Chondrocyte (in vitro differentiated cells): ENCODE results near the gene DPM1. TPM values are rescaled to one million over a fixed set of nuclear protein-coding genes. Genes with fewer than 3 reads are reported as not detected.

Experiments used
- DNase-seq: peaks from one replicate; pipeline ENCODE4 v3.0.0; 2021; ENCODE audit warnings: mixed read lengths, low spot score
- H3K27ac Mint-ChIP-seq: one replicate; pipeline ENCODE4 v1.8.0; 2021; ENCODE audit warnings: mild to moderate bottlenecking, moderate library complexity, mixed read lengths; ENCODE audit not compliant: unreplicated experiment
- H3K27me3 Mint-ChIP-seq: 2 replicates; pipeline ENCODE4 v1.8.0; 2021; ENCODE audit warnings: low read depth, mixed read lengths
- H3K36me3 Mint-ChIP-seq: 2 replicates; pipeline ENCODE4 v1.8.0; 2021; ENCODE audit warnings: low read depth, mixed read lengths
- H3K4me1 Mint-ChIP-seq: 2 replicates; pipeline ENCODE4 v1.8.0; 2021; ENCODE audit warnings: low read depth, mild to moderate bottlenecking, mixed read lengths
- H3K4me3 Mint-ChIP-seq: one replicate; pipeline ENCODE4 v1.8.0; 2021; ENCODE audit warnings: mild to moderate bottlenecking, moderate library complexity, mixed read lengths; ENCODE audit not compliant: unreplicated experiment
- H3K9me3 Mint-ChIP-seq: 2 replicates; pipeline ENCODE4 v1.8.0; 2021; ENCODE audit warnings: low read depth, mixed read lengths
- long read RNA-seq: library from polyadenylated mRNA; stranded (forward); transcript quantifications from one replicate; pipeline ENCODE4 v2.0.0, GENCODE V29; 2021
- total RNA-seq: library from RNA; stranded (reverse); gene quantifications from 3 replicates; pipeline ENCODE4 v1.2.1, GENCODE V29; 2021
- TF ChIP-seq, protein P1 (sequence below): fragments of 200-600 bp; sonication (generic); IDR thresholded peaks from 2 replicates; pipeline ENCODE4 v1.5.0; 2021; ENCODE audit warnings: antibody characterized with exemption, mild to moderate bottlenecking, moderate library complexity

DPM1 gene
- total RNA-seq: 37.7 to 40.5 TPM (median 39.9 TPM) in 3 replicates
- long read RNA-seq, transcript DPM1-201 (10 exons, 1,161 nt): minor isoform, 5 of 44 reads
- long read RNA-seq, transcript DPM1-203 (9 exons, 1,075 nt): major isoform, 23 of 44 reads
- long read RNA-seq, partial matches to known transcripts: 1 of 44 reads
- long read RNA-seq, other reads (novel, unspliced or antisense): 12 of 44 reads

DNA sequence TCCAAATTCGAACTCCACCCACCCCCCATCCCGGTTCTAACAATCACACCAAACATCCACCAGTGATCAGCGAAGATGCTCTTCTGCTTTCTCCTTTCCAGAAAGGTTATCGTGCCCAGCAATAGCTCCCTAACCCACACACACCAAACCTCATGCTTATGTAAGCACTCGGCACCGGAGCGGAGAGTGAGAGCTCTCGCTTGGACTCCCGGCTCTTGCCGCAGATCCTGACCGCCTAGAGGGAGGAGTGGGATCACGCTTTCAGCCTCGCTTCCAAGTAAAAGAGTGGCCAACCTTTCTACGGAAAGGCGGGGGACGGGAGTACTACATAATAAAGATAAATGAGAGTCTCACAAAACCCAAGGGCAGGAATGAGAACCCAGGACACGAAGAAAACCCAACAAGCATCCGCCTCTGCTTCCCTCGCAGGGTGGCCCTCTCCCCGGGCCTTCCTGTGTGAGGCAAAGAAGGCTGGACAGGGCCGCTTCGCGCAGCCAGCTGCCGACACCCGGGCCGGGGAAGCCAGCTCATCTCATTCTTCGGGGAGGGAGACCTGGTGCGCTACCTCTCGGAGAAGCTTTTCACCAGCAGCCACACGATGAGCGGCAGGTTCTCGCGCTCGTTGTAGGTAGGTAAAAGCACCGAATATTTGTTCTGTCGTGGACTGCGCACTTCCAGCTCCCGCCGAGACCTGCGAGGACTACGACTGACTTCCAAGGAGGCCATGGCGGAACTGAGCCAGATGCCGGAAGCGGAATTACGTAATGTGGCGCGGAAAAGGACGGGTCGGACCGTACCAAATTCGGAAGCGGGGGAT, at the start of gene DPM1:
Gene DPM1 (minus strand): TSS at position 735 of the 817 bp plus-strand sequence. CDS start 9 bp downstream, at position 726.
- Mint-ChIP-seq H3K4me3 (peak within 1 kb of the TSS; percentile 97), H3K4me1 (peaks cover 44% of the 10 kb centered on the region), H3K36me3 (peaks cover 4% of the 10 kb centered on the region), H3K9me3 (peaks cover 4% of the 10 kb centered on the region), H3K27me3 (no peaks in the 10 kb centered on the region), H3K27ac (peak within 1 kb of the TSS; percentile 99)
- no peak for DNase-seq
- TF ChIP-seq, protein P1, sequence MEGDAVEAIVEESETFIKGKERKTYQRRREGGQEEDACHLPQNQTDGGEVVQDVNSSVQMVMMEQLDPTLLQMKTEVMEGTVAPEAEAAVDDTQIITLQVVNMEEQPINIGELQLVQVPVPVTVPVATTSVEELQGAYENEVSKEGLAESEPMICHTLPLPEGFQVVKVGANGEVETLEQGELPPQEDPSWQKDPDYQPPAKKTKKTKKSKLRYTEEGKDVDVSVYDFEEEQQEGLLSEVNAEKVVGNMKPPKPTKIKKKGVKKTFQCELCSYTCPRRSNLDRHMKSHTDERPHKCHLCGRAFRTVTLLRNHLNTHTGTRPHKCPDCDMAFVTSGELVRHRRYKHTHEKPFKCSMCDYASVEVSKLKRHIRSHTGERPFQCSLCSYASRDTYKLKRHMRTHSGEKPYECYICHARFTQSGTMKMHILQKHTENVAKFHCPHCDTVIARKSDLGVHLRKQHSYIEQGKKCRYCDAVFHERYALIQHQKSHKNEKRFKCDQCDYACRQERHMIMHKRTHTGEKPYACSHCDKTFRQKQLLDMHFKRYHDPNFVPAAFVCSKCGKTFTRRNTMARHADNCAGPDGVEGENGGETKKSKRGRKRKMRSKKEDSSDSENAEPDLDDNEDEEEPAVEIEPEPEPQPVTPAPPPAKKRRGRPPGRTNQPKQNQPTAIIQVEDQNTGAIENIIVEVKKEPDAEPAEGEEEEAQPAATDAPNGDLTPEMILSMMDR: peak; percentile 14

DNA sequence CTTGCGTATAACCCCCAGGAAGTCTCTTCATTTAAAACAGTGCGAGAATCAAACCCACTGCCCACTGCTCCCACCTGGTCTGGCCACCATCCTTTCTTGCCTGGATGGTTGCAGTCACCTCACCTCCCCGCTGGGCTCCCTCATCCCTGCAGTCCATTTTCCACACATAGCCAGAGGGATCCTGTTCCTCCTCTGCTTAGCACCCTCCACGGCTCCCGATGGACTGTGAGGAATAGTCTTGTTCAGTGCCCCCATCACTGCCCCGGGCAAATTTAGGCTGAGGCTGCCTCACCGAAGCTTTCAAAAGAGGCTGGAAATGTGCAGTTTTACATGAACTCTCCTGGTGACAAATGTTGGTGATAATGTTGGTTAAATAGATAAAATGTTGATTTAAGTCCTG, 46.9 kb upstream of the DPM1 start:
- Mint-ChIP-seq H3K9me3 (no peaks in the 10 kb centered on the region), H3K36me3 (peaks cover 6% of the 10 kb centered on the region), H3K27ac (no peak overlapping the region)

DNA sequence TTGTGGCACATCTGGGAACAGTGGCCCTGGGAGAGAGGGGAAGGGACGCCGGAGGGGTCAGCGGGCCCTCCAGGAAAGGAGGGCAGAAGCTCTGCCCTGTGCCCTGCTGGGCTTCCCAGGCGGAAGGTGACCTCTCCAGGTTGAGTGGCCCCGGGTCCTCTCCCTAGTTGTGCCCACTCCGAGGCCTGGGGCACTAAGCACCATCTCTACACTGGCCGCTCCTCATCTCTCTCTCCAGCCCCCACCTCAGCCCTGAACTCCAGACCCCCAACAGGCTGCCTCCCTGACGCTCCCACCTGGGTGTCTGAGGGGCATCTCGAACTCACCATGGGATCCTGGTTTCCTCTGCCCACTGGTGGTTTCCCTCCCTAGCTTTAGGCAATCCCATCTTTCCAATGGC, 46.4 kb upstream of the DPM1 start:
- peaks cover 3% of the 10 kb centered on the region for H3K27me3 Mint-ChIP-seq
- no peak overlapping the region for H3K27ac Mint-ChIP-seq
- no peaks in the 10 kb centered on the region for H3K4me1 Mint-ChIP-seq
- TF ChIP-seq, protein P1: no peak
- no peak overlapping the region for H3K4me3 Mint-ChIP-seq
- peaks cover 6% of the 10 kb centered on the region for H3K36me3 Mint-ChIP-seq
- no peaks in the 10 kb centered on the region for H3K9me3 Mint-ChIP-seq
- DNase-seq: peak; percentile 65

More for the DNA sequence above, 46.9 kb upstream of the DPM1 start:
- H3K4me1 Mint-ChIP-seq: no peaks in the 10 kb centered on the region
- peak; percentile 57 for DNase-seq
- H3K27me3 Mint-ChIP-seq: peaks cover 3% of the 10 kb centered on the region
- no peak overlapping the region for H3K4me3 Mint-ChIP-seq
- TF ChIP-seq, protein P1: no peak

DNA sequence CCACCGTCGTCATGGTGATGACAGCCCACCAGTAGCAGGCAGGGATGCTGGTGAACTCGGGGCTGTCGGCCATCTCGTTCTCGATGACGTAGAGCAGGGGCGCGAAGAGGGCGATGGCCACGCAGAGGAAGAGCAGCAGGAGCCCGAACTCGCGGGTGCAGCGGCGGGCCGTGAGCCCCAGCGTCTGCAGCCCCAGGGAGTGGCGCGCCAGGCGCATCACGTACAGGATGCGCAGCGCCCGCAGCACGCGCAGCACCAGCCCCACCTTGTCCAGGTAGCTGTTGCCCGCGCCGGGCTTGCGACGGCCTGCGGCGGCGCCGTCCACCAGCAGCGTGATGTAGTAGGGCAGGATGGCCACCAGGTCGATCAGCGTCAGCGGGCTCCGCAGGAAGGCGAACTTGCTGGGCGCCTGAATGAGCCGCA, 46.0 kb upstream of the DPM1 start:
- peak; percentile 90 for DNase-seq
- H3K27me3 Mint-ChIP-seq: peaks cover 3% of the 10 kb centered on the region
- no peak overlapping the region for H3K27ac Mint-ChIP-seq
- H3K36me3 Mint-ChIP-seq: peaks cover 6% of the 10 kb centered on the region
- H3K4me1 Mint-ChIP-seq: no peaks in the 10 kb centered on the region
- no peaks in the 10 kb centered on the region for H3K9me3 Mint-ChIP-seq
- H3K4me3 Mint-ChIP-seq: no peak overlapping the region
- TF ChIP-seq, protein P1: no peak

DNA sequence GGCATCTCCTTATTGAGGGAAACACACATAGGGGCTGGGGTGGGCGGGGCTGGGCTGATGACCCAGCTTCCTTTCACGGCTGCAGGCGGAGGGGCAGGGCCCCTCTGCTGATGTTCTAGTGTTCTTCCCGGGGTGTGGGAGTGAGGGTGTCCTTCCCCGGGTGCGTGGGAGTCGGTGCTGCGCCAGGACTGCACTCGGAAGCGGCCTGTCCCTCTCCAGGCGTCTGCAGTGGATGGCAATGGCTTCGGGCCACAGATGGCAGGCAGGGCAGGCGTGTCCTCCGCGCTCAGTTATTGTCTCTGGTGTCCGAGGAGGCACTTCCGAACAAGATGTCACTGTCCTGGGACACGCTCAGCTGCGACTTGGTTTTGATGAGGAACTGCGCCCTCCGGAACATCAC, 45.4 kb upstream of the DPM1 start:
- Mint-ChIP-seq H3K4me1 (no peaks in the 10 kb centered on the region), H3K27me3 (peaks cover 3% of the 10 kb centered on the region), H3K4me3 (no peak overlapping the region), H3K27ac (no peak overlapping the region), H3K9me3 (no peaks in the 10 kb centered on the region), H3K36me3 (peaks cover 6% of the 10 kb centered on the region)
- TF ChIP-seq, protein P1: no peak
- peak; percentile 82 for DNase-seq
